Transverse colon (tissue), 4 donors: Measurements from ENCODE around the gene KLHL29. TPM values are rescaled to one million over a fixed set of nuclear protein-coding genes. Genes with fewer than 3 reads are reported as not detected.
A peak's percentile ranks its signal among the peaks of the same experiment; 100 is the strongest.

ENCODE experiments used
- DNase-seq: peaks from one replicate; pipeline ENCODE4 v3.0.0-alpha.2; 2019
- H3K27ac ChIP-seq, 4 donors: fragments of 200-600 bp; sonication (generic); 2 replicates each; pipeline ENCODE4 v1.5.1; 2016 to 2018; ENCODE audit warnings: inconsistent platforms in 4 of 4
- H3K27me3 ChIP-seq: fragments of 200-600 bp; sonication (generic); 2 replicates; pipeline ENCODE4 v1.5.1; 2017; ENCODE audit warnings: inconsistent platforms
- H3K36me3 ChIP-seq, 4 donors: fragments of 200-600 bp; sonication (generic); 2 replicates each; pipeline ENCODE4 v1.5.1; 2017 to 2019; ENCODE audit warnings: inconsistent platforms in 4 of 4
- H3K4me1 ChIP-seq, 4 donors: fragments of 200-600 bp; sonication (generic); 2 replicates each; pipeline ENCODE4 v1.5.1; 2017 to 2020; ENCODE audit warnings: inconsistent platforms in 4 of 4
- H3K4me3 ChIP-seq, 4 donors: fragments of 200-600 bp; sonication (generic); 1 replicate in 1 of 4; 2 replicates in 3 of 4; pipeline versions ENCODE4 v1.5.1 to v1.6.1; 2017 to 2019; ENCODE audit warnings: inconsistent platforms in 4 of 4
- H3K9me3 ChIP-seq, 2 donors: fragments of 200-600 bp; sonication (generic); 2 replicates each; pipeline ENCODE4 v1.5.1; 2017 to 2019; ENCODE audit warnings: inconsistent platforms in 2 of 2
- EP300 ChIP-seq: sonication (generic); formaldehyde crosslinking; IDR thresholded peaks from one replicate; pipeline ENCODE4 v1.6.1; 2017; ENCODE audit warnings: antibody characterized with exemption, low read depth
- POLR2A ChIP-seq: fragments of 450-650 bp; IDR thresholded peaks from one replicate; pipeline ENCODE4 v1.6.1; 2016; ENCODE audit warnings: antibody characterized with exemption, mild to moderate bottlenecking, moderate library complexity
- POLR2AphosphoS5 ChIP-seq, 3 donors: sonication (generic); formaldehyde crosslinking; IDR thresholded peaks; one replicate each; pipeline ENCODE4 v1.6.1; 2016; ENCODE audit warnings: antibody characterized with exemption in 3 of 3
- WGBS, 2 donors: methylation state at CpG; one replicate each; pipeline ENCODE4 v1.1.5; 2018; ENCODE audit warnings: low coverage in 1 of 2; 5-methylcytosine and 5-hydroxymethylcytosine counted together
- in situ Hi-C, 4 donors: fragments of 200-750 bp; cut with MboI; loops; one replicate each; pipeline versions ENCODE4 v1.15.0 to v1.15.1; 2017; ENCODE audit warnings: low sequenced_read_pairs in 3 of 4, low pct_ligation_motif_present in 1 of 4, low pct_unique_long_range_greater_than_20kb in 1 of 4
- intact Hi-C: fragments of 100-400 bp; cut with DNase I; formaldehyde crosslinking; loops from one replicate; pipeline ENCODE4 v1.15.1; 2023; ENCODE audit warnings: low total_unique reads
- total RNA-seq, 4 donors: library from RNA; depleted of rRNA; stranded (reverse); fragments of >200 nt; gene quantifications; one replicate each; pipeline ENCODE4 v1.1.0, GENCODE V29; 2016
- TF ChIP-seq, protein P1 (sequence below), 5 experiments: fragments of 200-600 bp in 3 of 5; fragments of 450-650 bp in 2 of 5; sonication (generic) in 3 of 5; IDR thresholded peaks; 1 replicate in 2 of 5; 2 replicates in 3 of 5; pipeline ENCODE4 v1.5.1; 2016 to 2017; ENCODE audit warnings: antibody characterized with exemption in 5 of 5, inconsistent platforms in 3 of 5, mild to moderate bottlenecking in 2 of 5, moderate library complexity in 1 of 5

The KLHL29 gene
- total RNA-seq, 4 donors from 2014 or later = 3.3 to 16.5 (median 5.8) TPM

DNA sequence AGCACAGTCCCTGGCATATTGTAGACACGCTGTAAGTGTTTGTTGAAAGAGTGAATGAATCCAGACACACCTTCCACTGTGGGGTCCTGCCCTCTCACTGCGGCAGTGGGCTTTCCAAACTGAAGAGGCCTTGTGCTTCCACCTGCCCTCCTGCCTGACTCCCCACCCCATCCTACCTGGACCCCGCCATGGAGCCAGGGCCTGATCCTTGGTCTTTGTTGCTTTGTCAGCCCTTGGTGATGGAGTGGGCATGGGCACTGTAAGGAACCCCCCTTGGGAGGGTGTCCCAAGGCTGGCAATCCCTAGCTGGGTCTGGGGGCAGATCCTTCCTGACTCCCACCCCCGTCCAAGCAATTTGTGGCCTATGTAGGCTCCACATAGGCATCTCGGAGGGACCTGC is 33.1 kb downstream of the KLHL29 start:
- Histone ChIP-seq H3K27ac (peak overlapping the region; percentile 50 to 69 (median 65)), H3K36me3 (no peaks in the 10 kb centered on the region), H3K9me3 (no peaks in the 10 kb centered on the region), H3K4me1 (peaks cover 4 to 29% (median 16%) of the 10 kb centered on the region in 4 donors), H3K4me3 (no peak overlapping the region), H3K27me3 (no peaks in the 10 kb centered on the region)
- WGBS, 2 donors = 87 to 94% methylated on average over 3 to 4 of the region's 5 CpGs
- no peak for TF ChIP-seq EP300
- no peak for TF ChIP-seq POLR2A
- TF ChIP-seq POLR2AphosphoS5 (IDR thresholded peaks at IDR 0.05) = no peak
- TF ChIP-seq, protein P1, sequence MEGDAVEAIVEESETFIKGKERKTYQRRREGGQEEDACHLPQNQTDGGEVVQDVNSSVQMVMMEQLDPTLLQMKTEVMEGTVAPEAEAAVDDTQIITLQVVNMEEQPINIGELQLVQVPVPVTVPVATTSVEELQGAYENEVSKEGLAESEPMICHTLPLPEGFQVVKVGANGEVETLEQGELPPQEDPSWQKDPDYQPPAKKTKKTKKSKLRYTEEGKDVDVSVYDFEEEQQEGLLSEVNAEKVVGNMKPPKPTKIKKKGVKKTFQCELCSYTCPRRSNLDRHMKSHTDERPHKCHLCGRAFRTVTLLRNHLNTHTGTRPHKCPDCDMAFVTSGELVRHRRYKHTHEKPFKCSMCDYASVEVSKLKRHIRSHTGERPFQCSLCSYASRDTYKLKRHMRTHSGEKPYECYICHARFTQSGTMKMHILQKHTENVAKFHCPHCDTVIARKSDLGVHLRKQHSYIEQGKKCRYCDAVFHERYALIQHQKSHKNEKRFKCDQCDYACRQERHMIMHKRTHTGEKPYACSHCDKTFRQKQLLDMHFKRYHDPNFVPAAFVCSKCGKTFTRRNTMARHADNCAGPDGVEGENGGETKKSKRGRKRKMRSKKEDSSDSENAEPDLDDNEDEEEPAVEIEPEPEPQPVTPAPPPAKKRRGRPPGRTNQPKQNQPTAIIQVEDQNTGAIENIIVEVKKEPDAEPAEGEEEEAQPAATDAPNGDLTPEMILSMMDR (IDR thresholded peaks at IDR 0.05) = no peak
- in situ Hi-C loops = no loop called here
- no peak for DNase-seq
- intact Hi-C loops = no loop called here

DNA sequence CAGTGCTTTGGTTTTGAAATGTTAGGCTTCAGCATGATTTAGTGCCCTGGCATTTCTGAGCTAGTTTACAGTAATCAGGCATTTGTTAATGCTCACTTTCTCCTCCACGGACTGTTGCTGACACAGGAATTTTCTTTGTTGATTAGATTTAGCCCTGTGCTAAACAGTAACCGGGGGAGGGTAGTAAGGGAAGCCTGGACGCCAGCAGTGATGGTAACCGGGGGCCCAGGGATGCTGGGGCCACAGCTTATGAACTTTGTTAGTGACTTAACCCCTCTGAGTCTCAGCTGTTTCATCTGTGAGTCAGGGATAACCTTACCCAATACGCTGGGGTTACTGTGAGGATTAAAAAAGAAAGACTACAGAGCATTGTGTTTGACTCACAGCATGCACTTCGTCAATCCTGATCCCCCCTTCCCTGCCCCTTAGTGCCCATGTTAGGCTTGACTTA is 33.5 kb downstream of the KLHL29 start:
- H3K36me3 ChIP-seq = no peaks in the 10 kb centered on the region
- in situ Hi-C loops = no loop called here
- no peaks in the 10 kb centered on the region for H3K9me3 ChIP-seq
- TF ChIP-seq POLR2A (no peak), POLR2AphosphoS5 (IDR thresholded peaks at IDR 0.05) (peak; percentile 19 to 71 (median 48)), EP300 (peak; percentile 45)
- TF ChIP-seq, protein P1 (IDR thresholded peaks at IDR 0.05) = no peak
- intact Hi-C loops = no loop called here
- H3K27ac ChIP-seq = peak overlapping the region; percentile 50 to 69 (median 65)
- H3K4me1 ChIP-seq = peaks cover 4 to 29% (median 16%) of the 10 kb centered on the region in 4 donors
- no peak overlapping the region for H3K4me3 ChIP-seq
- H3K27me3 ChIP-seq = no peaks in the 10 kb centered on the region
- DNase-seq = no peak
- 53% methylated on average over 6 of the region's 6 CpGs; no CpG with 5 or more reads in 1 of the 2 donors for WGBS, 2 donors

DNA sequence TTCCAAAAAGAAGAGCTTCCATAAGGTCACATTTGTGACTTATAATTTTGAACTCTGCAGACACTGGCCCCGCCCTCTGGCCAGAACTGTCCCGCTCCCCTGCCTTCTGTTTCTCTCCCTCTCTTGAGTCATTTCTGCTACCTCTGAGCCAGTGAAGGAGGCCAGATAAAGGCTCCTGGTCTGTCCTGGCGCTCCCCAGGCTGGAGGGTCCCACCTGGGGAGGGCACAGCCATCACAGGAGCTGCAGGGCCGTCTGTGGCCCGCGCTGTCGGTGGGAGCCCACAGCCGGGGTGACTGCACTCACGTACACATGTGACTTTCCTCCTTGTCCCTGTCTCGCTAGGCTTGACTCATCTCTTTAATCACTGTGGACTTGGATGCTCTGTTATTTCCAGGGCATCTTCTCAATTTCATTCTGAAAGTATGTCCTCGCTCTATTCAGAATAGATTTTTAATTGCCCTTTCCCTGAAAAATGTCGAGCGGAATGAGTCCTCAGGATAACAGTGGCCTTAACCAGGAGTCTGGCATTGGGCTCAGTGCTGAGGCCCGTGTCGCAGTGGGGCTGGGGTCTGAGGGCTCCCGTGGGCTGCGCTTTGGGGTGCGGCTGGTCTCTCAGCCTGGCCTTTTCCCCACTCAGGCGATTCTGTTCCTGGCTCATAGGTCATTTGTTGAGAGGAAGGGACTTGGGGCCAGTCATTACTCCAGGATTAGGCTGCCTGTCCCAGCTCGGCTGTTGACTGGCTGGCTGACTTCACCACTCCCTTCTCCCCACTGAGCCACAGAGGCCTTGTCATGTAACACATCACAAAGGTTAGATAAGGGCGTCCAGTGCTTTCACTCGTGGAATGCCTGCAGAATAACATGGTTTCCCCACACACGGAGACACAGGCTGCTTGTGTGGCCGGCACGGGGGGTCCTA is 34.5 kb downstream of the KLHL29 start:
- Histone ChIP-seq H3K27me3 (no peaks in the 10 kb centered on the region), H3K4me1 (peaks cover 4 to 29% (median 18%) of the 10 kb centered on the region in 4 donors), H3K4me3 (no peak overlapping the region), H3K36me3 (no peaks in the 10 kb centered on the region), H3K9me3 (no peaks in the 10 kb centered on the region), H3K27ac (peak overlapping the region; percentile 50 to 69 (median 65))
- intact Hi-C loops = no loop called here
- no peak for DNase-seq
- no peak for TF ChIP-seq EP300
- in situ Hi-C loops = no loop called here
- 85 to 89% methylated on average over 5 to 25 of the region's 25 CpGs for WGBS, 2 donors

DNA sequence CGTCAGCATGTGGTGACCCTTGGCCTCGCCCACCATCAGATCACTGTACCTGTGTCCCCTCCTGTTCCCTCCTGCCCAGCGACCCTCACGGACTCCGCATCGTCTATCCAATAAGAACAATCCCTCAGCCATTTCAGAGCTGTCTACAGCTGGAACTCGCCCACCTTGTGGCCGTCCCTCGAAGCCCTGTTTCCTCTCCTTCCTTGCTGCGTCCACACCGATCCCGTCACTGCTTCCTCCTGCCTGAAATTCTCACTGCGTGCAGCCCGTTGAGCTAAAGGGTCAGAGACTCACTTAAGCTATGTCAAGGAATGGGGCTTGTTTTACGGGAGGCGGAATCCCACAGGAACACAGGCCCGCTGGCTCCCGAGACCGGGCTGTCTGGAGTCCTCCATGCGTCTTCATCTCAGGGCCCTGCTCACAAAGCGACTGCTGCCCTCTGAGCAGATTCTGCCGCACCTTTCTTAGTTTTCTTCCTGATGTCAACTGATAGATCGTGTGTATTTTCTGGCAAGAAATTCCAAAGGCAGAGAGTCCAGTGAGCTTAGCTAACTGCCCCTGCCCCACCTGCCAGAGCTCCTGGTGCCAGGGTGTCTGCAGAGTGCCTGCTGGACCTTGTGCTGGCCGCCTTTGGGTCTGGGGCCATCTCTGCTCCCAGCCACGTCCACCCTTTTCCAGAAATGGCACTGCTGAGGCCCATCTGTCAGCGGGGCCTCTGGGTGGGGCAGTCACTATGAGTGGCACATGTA is 35.3 kb downstream of the KLHL29 start:
- Histone ChIP-seq H3K9me3 (no peaks in the 10 kb centered on the region), H3K4me1 (peaks cover 7 to 32% (median 19%) of the 10 kb centered on the region in 4 donors), H3K4me3 (no peak overlapping the region), H3K36me3 (no peaks in the 10 kb centered on the region), H3K27me3 (no peaks in the 10 kb centered on the region), H3K27ac (peak overlapping the region in 2 of 4 donors; percentile 1 to 67)
- TF ChIP-seq POLR2A (no peak), EP300 (no peak), POLR2AphosphoS5 (IDR thresholded peaks at IDR 0.05) (no peak)
- TF ChIP-seq, protein P1 (IDR thresholded peaks at IDR 0.05) = no peak
- WGBS, 2 donors = 92 to 94% methylated on average over 13 to 26 of the region's 26 CpGs
- no peak for DNase-seq
- intact Hi-C loops (no loop called here), in situ Hi-C loops (no loop called here)
